Thyroid gland (tissue), 4 donors: ENCODE data around the gene EXOC3L2. TPM values are rescaled to one million over a fixed set of nuclear protein-coding genes. Genes with fewer than 3 reads are reported as not detected.

Experiments
- DNase-seq, 2 donors: peaks; one replicate each; pipeline ENCODE4 v3.0.0-alpha.2; 2019
- H3K27ac ChIP-seq, 3 donors: fragments of 200-600 bp; sonication (generic); 1 replicate in 2 of 3; 2 replicates in 1 of 3; pipeline ENCODE4 v1.5.1; 2016 to 2019; ENCODE audit warnings: mild to moderate bottlenecking in 1 of 3, moderate library complexity in 1 of 3
- H3K27me3 ChIP-seq: fragments of 200-600 bp; sonication (generic); one replicate; pipeline ENCODE4 v1.5.1; 2019
- H3K36me3 ChIP-seq, 2 donors: fragments of 200-600 bp; sonication (generic); one replicate each; pipeline ENCODE4 v1.5.1; 2016 to 2019
- H3K4me1 ChIP-seq, 2 donors: fragments of 200-600 bp; sonication (generic); one replicate each; pipeline ENCODE4 v1.5.1; 2017 to 2019
- H3K4me3 ChIP-seq, 3 donors: fragments of 200-600 bp; sonication (generic); replicated peaks in 1 of 3; 1 replicate in 2 of 3; 2 replicates in 1 of 3; pipeline ENCODE4 v1.5.1; 2016; ENCODE audit warnings: mild to moderate bottlenecking in 1 of 3
- H3K9me3 ChIP-seq: fragments of 200-600 bp; sonication (generic); one replicate; pipeline ENCODE4 v1.5.1; 2017
- POLR2A ChIP-seq, 2 donors: fragments of 450-650 bp; IDR thresholded peaks; one replicate each; pipeline ENCODE4 v1.6.1; 2017; ENCODE audit warnings: antibody characterized with exemption in 2 of 2, mild to moderate bottlenecking in 2 of 2, moderate library complexity in 1 of 2
- WGBS, 2 donors: methylation state at CpG; one replicate each; pipeline ENCODE4 v1.1.5; 2017; 5-methylcytosine and 5-hydroxymethylcytosine counted together
- intact Hi-C: fragments of 100-400 bp; cut with DNase I; formaldehyde crosslinking; loops from one replicate; pipeline ENCODE4 v1.15.1; 2023
- total RNA-seq, 4 donors: library from RNA; depleted of rRNA; stranded (reverse); fragments of >200 nt; gene quantifications; one replicate each; pipeline ENCODE4 v1.2.3, GENCODE V29; 2016
- TF ChIP-seq, protein P1 (sequence below), 6 experiments: fragments of 200-600 bp in 3 of 6; fragments of 450-650 bp in 3 of 6; sonication (generic) in 3 of 6; IDR thresholded peaks; one replicate each; pipeline ENCODE4 v1.5.1; 2016 to 2019; ENCODE audit warnings: antibody characterized with exemption in 6 of 6, mild to moderate bottlenecking in 2 of 6, inconsistent platforms in 1 of 6, moderate library complexity in 1 of 6

Gene EXOC3L2
- total RNA-seq, 4 donors from 2014 or later = 2.1 to 17.2 (median 11.4) TPM

GRCh38 chr19:45267296-45267695 lies 22.1 kb upstream of the EXOC3L2 start:
- no peaks in the 10 kb centered on the region for H3K9me3 ChIP-seq
- intact Hi-C loops = no loop called here
- no peak for DNase-seq
- no peaks in the 10 kb centered on the region for H3K4me1 ChIP-seq
- no peaks in the 10 kb centered on the region for H3K27me3 ChIP-seq
- WGBS, 2 donors = 84 to 91% methylated on average over 11 to 12 of the region's 12 CpGs
- TF ChIP-seq, protein P1, sequence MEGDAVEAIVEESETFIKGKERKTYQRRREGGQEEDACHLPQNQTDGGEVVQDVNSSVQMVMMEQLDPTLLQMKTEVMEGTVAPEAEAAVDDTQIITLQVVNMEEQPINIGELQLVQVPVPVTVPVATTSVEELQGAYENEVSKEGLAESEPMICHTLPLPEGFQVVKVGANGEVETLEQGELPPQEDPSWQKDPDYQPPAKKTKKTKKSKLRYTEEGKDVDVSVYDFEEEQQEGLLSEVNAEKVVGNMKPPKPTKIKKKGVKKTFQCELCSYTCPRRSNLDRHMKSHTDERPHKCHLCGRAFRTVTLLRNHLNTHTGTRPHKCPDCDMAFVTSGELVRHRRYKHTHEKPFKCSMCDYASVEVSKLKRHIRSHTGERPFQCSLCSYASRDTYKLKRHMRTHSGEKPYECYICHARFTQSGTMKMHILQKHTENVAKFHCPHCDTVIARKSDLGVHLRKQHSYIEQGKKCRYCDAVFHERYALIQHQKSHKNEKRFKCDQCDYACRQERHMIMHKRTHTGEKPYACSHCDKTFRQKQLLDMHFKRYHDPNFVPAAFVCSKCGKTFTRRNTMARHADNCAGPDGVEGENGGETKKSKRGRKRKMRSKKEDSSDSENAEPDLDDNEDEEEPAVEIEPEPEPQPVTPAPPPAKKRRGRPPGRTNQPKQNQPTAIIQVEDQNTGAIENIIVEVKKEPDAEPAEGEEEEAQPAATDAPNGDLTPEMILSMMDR (IDR thresholded peaks at IDR 0.05) = no peak
- TF ChIP-seq POLR2A (IDR thresholded peaks at IDR 0.05) = no peak
- no peak overlapping the region for H3K27ac ChIP-seq
- H3K4me3 ChIP-seq = no peak overlapping the region
- H3K36me3 ChIP-seq = peaks cover 10 to 15% of the 10 kb centered on the region in 2 donors

DNA sequence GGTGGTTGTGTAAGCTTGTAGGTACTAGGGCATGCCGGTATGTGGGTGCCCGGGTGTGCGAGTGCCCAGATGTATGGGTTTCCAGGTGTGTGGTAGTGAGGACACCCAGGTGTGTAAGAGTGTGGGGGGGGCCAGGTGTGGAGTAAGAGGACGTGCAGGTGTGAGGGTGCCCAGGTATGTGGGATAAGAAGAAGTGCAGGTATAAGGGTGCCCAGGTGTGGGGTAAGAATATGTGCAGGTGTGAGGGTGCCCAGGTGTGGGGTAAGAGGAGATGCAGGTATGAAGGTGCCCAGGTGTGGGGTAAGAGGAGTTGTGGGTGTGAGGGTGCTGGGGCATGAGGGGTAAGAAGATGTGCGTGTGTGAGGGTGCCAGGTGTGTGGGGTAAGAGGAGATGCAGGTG lies 20.2 kb upstream of the EXOC3L2 start:
- no peak for DNase-seq
- TF ChIP-seq, protein P1 (IDR thresholded peaks at IDR 0.05) = no peak
- Histone ChIP-seq H3K27ac (no peak overlapping the region), H3K9me3 (no peaks in the 10 kb centered on the region), H3K36me3 (peaks cover 0 to 3% of the 10 kb centered on the region in 2 donors), H3K27me3 (no peaks in the 10 kb centered on the region), H3K4me1 (no peaks in the 10 kb centered on the region), H3K4me3 (no peak overlapping the region)
- 96% methylated on average over 5 of the region's 5 CpGs for WGBS, 2 donors
- intact Hi-C loops = no loop called here

DNA sequence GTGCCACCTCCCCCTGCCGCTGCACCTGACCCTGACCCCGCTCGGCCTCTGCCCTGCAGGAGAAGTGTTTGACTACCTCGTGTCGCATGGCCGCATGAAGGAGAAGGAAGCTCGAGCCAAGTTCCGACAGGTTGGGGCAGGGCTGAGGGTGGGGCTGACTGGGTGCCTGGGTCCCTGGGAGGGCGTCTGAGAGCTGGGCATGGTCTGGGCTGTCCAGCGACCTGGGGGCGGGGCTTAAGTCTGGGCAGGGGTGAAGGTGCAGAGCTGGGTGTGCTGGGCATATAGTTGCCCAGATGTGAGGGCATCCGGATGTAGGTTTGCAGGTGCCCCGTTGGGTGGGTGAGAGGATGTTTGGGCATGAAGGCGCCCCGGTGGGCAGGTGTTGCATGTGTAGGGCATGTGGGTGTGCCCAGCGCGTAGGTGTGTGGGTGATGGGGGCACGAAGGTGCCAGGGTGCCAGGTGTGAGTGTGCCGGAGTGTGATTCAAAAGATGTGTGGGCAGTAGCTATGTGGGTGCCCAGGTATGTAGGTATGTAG lies 19.6 kb upstream of the EXOC3L2 start:
- no peak for TF ChIP-seq POLR2A (IDR thresholded peaks at IDR 0.05)
- TF ChIP-seq, protein P1 (IDR thresholded peaks at IDR 0.05) = no peak
- intact Hi-C loops = no loop called here
- 89 to 94% methylated on average over 18 to 19 of the region's 19 CpGs for WGBS, 2 donors

DNA sequence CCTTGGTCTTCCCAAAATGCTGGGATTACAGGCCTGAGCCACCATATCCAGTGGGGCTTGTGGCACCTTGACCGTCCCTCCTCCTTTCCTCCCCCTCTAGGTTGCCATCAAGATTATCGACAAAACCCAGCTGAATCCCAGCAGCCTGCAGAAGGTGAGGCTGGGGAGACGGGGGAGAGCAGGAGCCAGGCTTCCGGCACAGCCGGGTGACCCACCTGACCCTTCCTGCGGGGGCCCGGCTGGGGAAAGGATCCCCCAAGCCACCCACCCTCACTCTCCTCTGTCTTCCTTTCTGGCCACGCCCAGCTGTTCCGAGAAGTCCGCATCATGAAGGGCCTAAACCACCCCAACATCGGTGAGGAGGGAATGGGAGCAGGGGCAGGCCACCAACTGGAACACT lies 17.8 kb upstream of the EXOC3L2 start:
- H3K4me3 ChIP-seq = no peak overlapping the region
- no peaks in the 10 kb centered on the region for H3K9me3 ChIP-seq
- WGBS, 2 donors = 91 to 94% methylated on average over 11 of the region's 11 CpGs
- H3K4me1 ChIP-seq = no peaks in the 10 kb centered on the region
- no peak for DNase-seq
- intact Hi-C loops = no loop called here
- H3K27me3 ChIP-seq = no peaks in the 10 kb centered on the region
- no peak for TF ChIP-seq POLR2A (IDR thresholded peaks at IDR 0.05)
- TF ChIP-seq, protein P1 (IDR thresholded peaks at IDR 0.05) = no peak
- peaks cover 0 to 3% of the 10 kb centered on the region in 2 donors for H3K36me3 ChIP-seq
- no peak overlapping the region for H3K27ac ChIP-seq

More for the DNA sequence above, 19.6 kb upstream of the EXOC3L2 start:
- no peaks in the 10 kb centered on the region for H3K27me3 ChIP-seq
- no peaks in the 10 kb centered on the region for H3K4me1 ChIP-seq
- H3K9me3 ChIP-seq = no peaks in the 10 kb centered on the region
- no peak for DNase-seq
- H3K36me3 ChIP-seq = peaks cover 0 to 3% of the 10 kb centered on the region in 2 donors
- H3K27ac ChIP-seq = no peak overlapping the region
- no peak overlapping the region for H3K4me3 ChIP-seq

- H3K4me1 ChIP-seq = no peaks in the 10 kb centered on the region
- TF ChIP-seq, protein P1 (IDR thresholded peaks at IDR 0.05) = no peak
- TF ChIP-seq POLR2A (IDR thresholded peaks at IDR 0.05) = no peak
- peaks cover 0 to 2% of the 10 kb centered on the region in 2 donors for H3K36me3 ChIP-seq
- H3K27ac ChIP-seq = no peak overlapping the region
- H3K4me3 ChIP-seq = no peak overlapping the region
- H3K9me3 ChIP-seq = no peaks in the 10 kb centered on the region
- H3K27me3 ChIP-seq = no peaks in the 10 kb centered on the region
- intact Hi-C loops = no loop called here
- 85 to 87% methylated on average over 6 of the region's 6 CpGs for WGBS, 2 donors
- DNase-seq = no peak
These were observed 17.4 kb upstream of the EXOC3L2 start for GRCh38 chr19:45262570-45262969.
